Ishikawa (cell line): Measurements from ENCODE around the gene NGDN.

Experiments
- CREB1 ChIP-seq: IDR thresholded peaks from 2 replicates; pipeline ENCODE4 v1.6.1; 2012; ENCODE audit warnings: low read depth
- EGR1 ChIP-seq: IDR thresholded peaks from 2 replicates; pipeline ENCODE4 v1.6.1; 2012
- EP300 ChIP-seq: IDR thresholded peaks from 2 replicates; pipeline ENCODE4 v1.6.1; 2012; ENCODE audit warnings: borderline replicate concordance
- MAX ChIP-seq: IDR thresholded peaks from 2 replicates; pipeline ENCODE4 v1.6.1; 2012
- RAD21 ChIP-seq: IDR thresholded peaks from 2 replicates; pipeline ENCODE4 v1.6.1; 2012; ENCODE audit warnings: low read depth
- TAF1 ChIP-seq: IDR thresholded peaks from 2 replicates; pipeline ENCODE4 v1.6.1; 2012; ENCODE audit warnings: low read depth, mild to moderate bottlenecking
- YY1 ChIP-seq: IDR thresholded peaks from 2 replicates; pipeline ENCODE4 v1.6.1; 2012; ENCODE audit warnings: low read depth
- TF ChIP-seq, protein P1 (sequence below): IDR thresholded peaks from 2 replicates; pipeline ENCODE4 v1.6.1; 2012; ENCODE audit warnings: low read depth, mild to moderate bottlenecking

GRCh38 chr14:23478109-23478759, 8.7 kb downstream of the NGDN start:
- no peak for TF ChIP-seq EGR1
- TF ChIP-seq EP300 = no peak
- TF ChIP-seq, protein P1, sequence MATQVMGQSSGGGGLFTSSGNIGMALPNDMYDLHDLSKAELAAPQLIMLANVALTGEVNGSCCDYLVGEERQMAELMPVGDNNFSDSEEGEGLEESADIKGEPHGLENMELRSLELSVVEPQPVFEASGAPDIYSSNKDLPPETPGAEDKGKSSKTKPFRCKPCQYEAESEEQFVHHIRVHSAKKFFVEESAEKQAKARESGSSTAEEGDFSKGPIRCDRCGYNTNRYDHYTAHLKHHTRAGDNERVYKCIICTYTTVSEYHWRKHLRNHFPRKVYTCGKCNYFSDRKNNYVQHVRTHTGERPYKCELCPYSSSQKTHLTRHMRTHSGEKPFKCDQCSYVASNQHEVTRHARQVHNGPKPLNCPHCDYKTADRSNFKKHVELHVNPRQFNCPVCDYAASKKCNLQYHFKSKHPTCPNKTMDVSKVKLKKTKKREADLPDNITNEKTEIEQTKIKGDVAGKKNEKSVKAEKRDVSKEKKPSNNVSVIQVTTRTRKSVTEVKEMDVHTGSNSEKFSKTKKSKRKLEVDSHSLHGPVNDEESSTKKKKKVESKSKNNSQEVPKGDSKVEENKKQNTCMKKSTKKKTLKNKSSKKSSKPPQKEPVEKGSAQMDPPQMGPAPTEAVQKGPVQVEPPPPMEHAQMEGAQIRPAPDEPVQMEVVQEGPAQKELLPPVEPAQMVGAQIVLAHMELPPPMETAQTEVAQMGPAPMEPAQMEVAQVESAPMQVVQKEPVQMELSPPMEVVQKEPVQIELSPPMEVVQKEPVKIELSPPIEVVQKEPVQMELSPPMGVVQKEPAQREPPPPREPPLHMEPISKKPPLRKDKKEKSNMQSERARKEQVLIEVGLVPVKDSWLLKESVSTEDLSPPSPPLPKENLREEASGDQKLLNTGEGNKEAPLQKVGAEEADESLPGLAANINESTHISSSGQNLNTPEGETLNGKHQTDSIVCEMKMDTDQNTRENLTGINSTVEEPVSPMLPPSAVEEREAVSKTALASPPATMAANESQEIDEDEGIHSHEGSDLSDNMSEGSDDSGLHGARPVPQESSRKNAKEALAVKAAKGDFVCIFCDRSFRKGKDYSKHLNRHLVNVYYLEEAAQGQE = no peak
- peak; percentile 65 for TF ChIP-seq RAD21
- TF ChIP-seq TAF1 = no peak
- no peak for TF ChIP-seq CREB1
- no peak for TF ChIP-seq YY1
- no peak for TF ChIP-seq MAX
